ENCODE measurements around the gene CELF1.

The CELF1 gene

GRCh38 chr11:47518212-47518964 lies 34.5 kb downstream of the CELF1 start:
- Mint-ChIP-seq H3K4me1 (peaks cover 59% of the 10 kb centered on the region), H3K27me3 (no peaks in the 10 kb centered on the region), H3K27ac (peak overlapping the region; percentile 55), H3K36me3 (peaks cover 15% of the 10 kb centered on the region), H3K9me3 (no peaks in the 10 kb centered on the region), H3K4me3 (no peak overlapping the region)
- CTCF ChIA-PET: interaction anchor here (0.6 to 1.2 kb wide), 2 partner anchors 33 to 48 kb away, joined by 3 read pairs; no protein-coding TSS in a partner anchor
- no peak for DNase-seq

GRCh38 chr11:47516984-47517853 lies 35.7 kb downstream of the CELF1 start:
- Mint-ChIP-seq H3K27me3 (no peaks in the 10 kb centered on the region), H3K4me1 (peaks cover 61% of the 10 kb centered on the region), H3K36me3 (peaks cover 15% of the 10 kb centered on the region), H3K27ac (no peak overlapping the region), H3K9me3 (no peaks in the 10 kb centered on the region), H3K4me3 (no peak overlapping the region)
- CTCF ChIA-PET: no interaction called here
- DNase-seq: no peak

GRCh38 chr11:47516155-47516554 lies 36.8 kb downstream of the CELF1 start:
- H3K27me3 Mint-ChIP-seq: no peaks in the 10 kb centered on the region
- no peaks in the 10 kb centered on the region for H3K9me3 Mint-ChIP-seq
- peaks cover 66% of the 10 kb centered on the region for H3K4me1 Mint-ChIP-seq
- no peak overlapping the region for H3K27ac Mint-ChIP-seq
- H3K4me3 Mint-ChIP-seq: no peak overlapping the region
- no peak for DNase-seq
- peaks cover 15% of the 10 kb centered on the region for H3K36me3 Mint-ChIP-seq
- CTCF ChIA-PET: no interaction called here

DNA sequence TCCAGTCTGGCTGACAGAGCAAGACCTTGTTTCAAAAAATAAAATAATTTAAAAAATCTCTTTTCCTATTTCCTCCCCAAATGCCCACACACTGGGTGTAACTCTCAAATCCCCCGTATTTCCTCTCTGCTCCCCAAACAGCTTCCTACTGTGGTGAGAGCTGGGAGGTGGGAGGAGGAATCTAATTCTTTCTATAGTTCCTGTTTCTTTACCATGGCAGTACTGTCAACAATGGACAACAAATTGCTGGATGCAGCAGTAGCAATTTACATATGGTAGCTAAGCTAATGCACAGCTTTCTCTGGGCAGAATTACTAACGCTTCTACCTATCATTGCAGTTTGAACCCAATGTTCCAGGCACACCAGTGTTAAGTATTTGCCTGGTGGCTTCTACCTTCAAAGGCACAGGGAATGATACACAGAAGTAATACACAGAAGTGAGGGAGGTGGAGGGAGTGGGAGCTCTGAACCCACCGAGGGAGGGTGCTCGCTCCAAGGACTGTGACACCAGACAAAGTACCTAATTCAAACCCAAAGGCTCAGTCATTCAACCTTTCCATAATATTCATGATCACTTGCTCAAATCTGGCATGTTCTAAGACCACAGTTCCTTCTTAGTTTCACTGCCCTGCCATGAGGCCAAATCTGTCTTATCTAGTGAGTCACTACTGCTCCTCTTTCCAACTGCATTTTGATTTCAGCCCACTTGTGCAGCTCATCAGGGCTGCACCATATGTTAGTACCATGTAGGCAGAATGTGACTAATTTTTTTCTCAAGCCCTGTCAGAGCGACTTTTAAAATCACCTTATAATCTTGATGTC lies 37.9 kb downstream of the CELF1 start:
- H3K27ac Mint-ChIP-seq: peak overlapping the region; percentile 82
- DNase-seq: no peak
- no peaks in the 10 kb centered on the region for H3K27me3 Mint-ChIP-seq
- H3K4me3 Mint-ChIP-seq: peak overlapping the region; percentile 4
- peaks cover 68% of the 10 kb centered on the region for H3K4me1 Mint-ChIP-seq
- H3K36me3 Mint-ChIP-seq: peaks cover 17% of the 10 kb centered on the region
- no peaks in the 10 kb centered on the region for H3K9me3 Mint-ChIP-seq
- CTCF ChIA-PET: interaction anchor here (0.6 kb wide), 1 partner anchor 145 kb away, joined by 3 read pairs; no protein-coding TSS in a partner anchor

DNA sequence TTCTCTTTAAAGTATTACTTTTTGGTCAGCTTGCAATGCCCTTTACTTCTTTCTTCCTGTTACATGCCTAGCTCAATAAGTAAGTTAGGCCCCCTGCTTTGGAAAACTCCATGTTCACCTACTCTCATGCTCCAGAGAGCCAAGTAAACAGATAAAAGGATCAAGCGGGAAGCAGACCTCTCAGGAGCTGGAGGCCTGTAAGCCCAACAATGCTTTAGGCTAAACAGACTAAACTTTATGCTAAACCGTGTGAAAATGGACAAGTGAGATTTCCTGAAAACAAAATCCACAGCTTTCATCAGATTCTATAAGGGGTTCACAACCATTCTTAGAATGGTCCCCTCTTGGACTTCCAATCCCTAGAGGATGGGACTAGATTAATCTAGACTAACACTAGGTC lies 40.2 kb downstream of the CELF1 start:
- no peaks in the 10 kb centered on the region for H3K9me3 Mint-ChIP-seq

GRCh38 chr11:47511917-47512316 lies 41.0 kb downstream of the CELF1 start:
- no peak for DNase-seq
- CTCF ChIA-PET: interaction anchor here (0.6 to 1.4 kb wide), 2 partner anchors 10 to 667 kb away, joined by 3 read pairs; no protein-coding TSS in a partner anchor
- no peak overlapping the region for H3K27ac Mint-ChIP-seq
- H3K9me3 Mint-ChIP-seq: no peaks in the 10 kb centered on the region
- H3K36me3 Mint-ChIP-seq: peaks cover 20% of the 10 kb centered on the region
- H3K27me3 Mint-ChIP-seq: no peaks in the 10 kb centered on the region
- no peak overlapping the region for H3K4me3 Mint-ChIP-seq
- H3K4me1 Mint-ChIP-seq: peaks cover 76% of the 10 kb centered on the region

More for the DNA sequence above, 40.2 kb downstream of the CELF1 start:
- Mint-ChIP-seq H3K4me3 (no peak overlapping the region), H3K27ac (no peak overlapping the region), H3K27me3 (no peaks in the 10 kb centered on the region), H3K4me1 (peaks cover 72% of the 10 kb centered on the region), H3K36me3 (peaks cover 19% of the 10 kb centered on the region)
- CTCF ChIA-PET: interaction anchor here (1.4 kb wide), 1 partner anchor 9 kb away, joined by 3 read pairs; no protein-coding TSS in a partner anchor
- DNase-seq: no peak

DNA sequence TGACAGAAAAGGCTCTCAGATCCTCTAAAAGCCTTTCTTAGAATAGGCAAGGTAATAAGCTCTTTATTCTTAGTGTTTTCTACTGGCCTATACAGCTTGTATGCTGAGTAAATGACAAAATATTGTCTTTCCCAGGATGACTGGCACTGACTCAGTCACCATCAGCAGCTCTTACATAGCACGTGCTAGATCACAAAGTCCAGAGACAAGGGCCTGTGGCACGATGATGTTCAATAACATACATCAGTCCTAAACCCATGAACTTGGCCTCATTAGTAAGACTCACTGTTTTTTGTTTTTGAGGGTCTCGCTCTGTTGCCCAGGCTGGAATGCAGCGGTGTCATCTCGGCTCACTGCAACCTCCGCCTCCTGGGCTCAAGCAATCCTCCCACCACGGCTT lies 42.7 kb downstream of the CELF1 start:
- Mint-ChIP-seq H3K4me3 (no peak overlapping the region), H3K27ac (no peak overlapping the region)

GRCh38 chr11:47509077-47509536 lies 43.8 kb downstream of the CELF1 start:
- peaks cover 24% of the 10 kb centered on the region for H3K36me3 Mint-ChIP-seq
- peaks cover 71% of the 10 kb centered on the region for H3K4me1 Mint-ChIP-seq
- no peak for DNase-seq
- H3K27ac Mint-ChIP-seq: peak overlapping the region; percentile 66
- no peaks in the 10 kb centered on the region for H3K9me3 Mint-ChIP-seq
- CTCF ChIA-PET: interaction anchor here (0.8 to 1.6 kb wide), 4 partner anchors 11 to 44 kb away, joined by 3 read pairs; partner anchors contain the start of gene CELF1
- no peak overlapping the region for H3K4me3 Mint-ChIP-seq
- no peaks in the 10 kb centered on the region for H3K27me3 Mint-ChIP-seq

More for the DNA sequence above, 42.7 kb downstream of the CELF1 start:
- no peak for DNase-seq
- CTCF ChIA-PET: interaction anchor here (1.6 kb wide), 2 partner anchors 27 to 43 kb away, joined by 3 read pairs; partner anchors contain the start of gene CELF1
- Mint-ChIP-seq H3K36me3 (peaks cover 26% of the 10 kb centered on the region), H3K27me3 (no peaks in the 10 kb centered on the region), H3K9me3 (no peaks in the 10 kb centered on the region), H3K4me1 (peaks cover 77% of the 10 kb centered on the region)

- no peaks in the 10 kb centered on the region for H3K27me3 Mint-ChIP-seq
- peaks cover 27% of the 10 kb centered on the region for H3K36me3 Mint-ChIP-seq
- no peak for DNase-seq
- no peak overlapping the region for H3K27ac Mint-ChIP-seq
- no peak overlapping the region for H3K4me3 Mint-ChIP-seq
- H3K9me3 Mint-ChIP-seq: no peaks in the 10 kb centered on the region
- peaks cover 68% of the 10 kb centered on the region for H3K4me1 Mint-ChIP-seq
- CTCF ChIA-PET: interaction anchor here (0.9 to 1.6 kb wide), 2 partner anchors 14 to 29 kb away, joined by 3 read pairs; no protein-coding TSS in a partner anchor
These were observed 44.5 kb downstream of the CELF1 start for GRCh38 chr11:47508240-47508957.

- CTCF ChIA-PET: no interaction called here
These were observed 45.2 kb downstream of the CELF1 start for GRCh38 chr11:47507563-47508239.

DNA sequence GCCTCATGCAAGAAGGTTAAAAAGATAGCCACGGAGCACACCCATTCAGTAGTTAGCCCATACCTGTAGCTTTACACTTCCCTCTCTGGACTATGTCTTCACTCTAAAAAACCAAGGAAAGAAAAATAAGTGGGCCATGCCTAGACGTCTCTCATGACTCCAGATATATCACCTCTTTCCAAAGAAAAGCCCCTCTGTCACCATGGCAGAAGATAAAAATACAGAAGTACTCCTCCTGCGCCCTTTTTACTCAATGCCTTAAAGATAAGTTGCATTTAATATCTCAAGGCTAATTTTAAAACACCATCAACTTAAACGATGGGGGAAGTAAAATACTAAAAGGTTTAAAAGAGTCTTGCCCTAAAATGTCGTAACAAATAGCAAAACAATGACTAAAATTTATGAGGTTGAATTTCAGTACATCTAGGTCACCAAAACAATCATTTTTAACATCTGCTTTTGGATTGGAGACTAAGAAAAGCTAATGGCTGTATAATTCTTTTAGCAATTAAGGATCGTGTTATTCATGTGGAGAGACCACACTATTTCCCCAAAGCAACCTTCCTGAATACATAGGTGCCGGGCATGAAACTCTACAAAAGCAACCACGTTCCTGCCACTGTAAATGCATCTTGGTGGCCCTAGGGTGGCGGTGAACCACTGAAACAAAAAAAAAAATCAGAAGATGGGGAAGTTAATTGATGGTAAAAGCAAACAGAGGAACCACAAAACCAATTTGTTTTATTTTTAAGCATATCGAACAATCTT lies 46.0 kb downstream of the CELF1 start:
- H3K36me3 Mint-ChIP-seq: peaks cover 32% of the 10 kb centered on the region
- no peak overlapping the region for H3K27ac Mint-ChIP-seq
- no peaks in the 10 kb centered on the region for H3K27me3 Mint-ChIP-seq
- H3K4me1 Mint-ChIP-seq: peaks cover 61% of the 10 kb centered on the region
- H3K4me3 Mint-ChIP-seq: no peak overlapping the region
- DNase-seq: no peak
- CTCF ChIA-PET: interaction anchor here (0.6 kb wide), 1 partner anchor 110 kb away, joined by 3 read pairs; no protein-coding TSS in a partner anchor
- H3K9me3 Mint-ChIP-seq: no peaks in the 10 kb centered on the region

More at GRCh38 chr11:47507563-47508239, 45.2 kb downstream of the CELF1 start:
- Mint-ChIP-seq H3K4me3 (no peak overlapping the region), H3K36me3 (peaks cover 32% of the 10 kb centered on the region), H3K9me3 (no peaks in the 10 kb centered on the region), H3K4me1 (peaks cover 66% of the 10 kb centered on the region), H3K27me3 (no peaks in the 10 kb centered on the region), H3K27ac (no peak overlapping the region)
- no peak for DNase-seq

DNA sequence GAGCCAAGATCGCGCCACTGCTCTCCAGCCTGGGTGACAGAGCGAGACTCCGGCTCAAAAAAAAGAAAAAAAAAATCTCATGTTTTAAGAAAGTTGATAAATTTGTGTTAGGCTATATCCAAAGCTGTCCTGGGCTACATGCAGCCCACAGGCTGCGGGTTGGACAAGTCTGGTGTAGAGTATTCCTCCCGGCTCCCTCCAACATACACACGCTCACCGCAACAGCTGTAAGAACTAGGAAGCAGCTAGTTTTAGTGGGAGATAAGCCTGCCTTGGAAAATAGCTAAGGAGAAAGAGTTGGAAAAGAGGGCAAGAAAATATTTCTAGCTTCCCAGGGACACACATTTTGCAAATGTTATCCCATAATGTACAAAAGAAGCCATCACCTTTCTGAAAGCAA lies 46.6 kb downstream of the CELF1 start:
- DNase-seq: no peak
- no peak overlapping the region for H3K4me3 Mint-ChIP-seq
- peaks cover 55% of the 10 kb centered on the region for H3K4me1 Mint-ChIP-seq
- CTCF ChIA-PET: interaction anchor here (0.6 kb wide), 1 partner anchor 110 kb away, joined by 3 read pairs; no protein-coding TSS in a partner anchor
- H3K27ac Mint-ChIP-seq: no peak overlapping the region
- H3K9me3 Mint-ChIP-seq: no peaks in the 10 kb centered on the region
- peaks cover 32% of the 10 kb centered on the region for H3K36me3 Mint-ChIP-seq
- no peaks in the 10 kb centered on the region for H3K27me3 Mint-ChIP-seq
